H1 (cell line): ENCODE data around the gene PGM3. TPM values are rescaled to one million over a fixed set of nuclear protein-coding genes. Genes with fewer than 3 reads are reported as not detected.

Experiments used
- CTCF ChIA-PET: fragments of 300-600 bp; sonication (Branson Sonifier 250); formaldehyde crosslinking; loops from one replicate; lab custom pipeline; 2021; ENCODE audit not compliant: partially characterized antibody; lab: Charles Lee
- POLR2A ChIA-PET: fragments of 300-600 bp; sonication (Branson Sonifier 250); formaldehyde crosslinking; loops from one replicate; lab custom pipeline; 2021; ENCODE audit warnings: inconsistent platforms; ENCODE audit not compliant: partially characterized antibody; lab: Charles Lee
- DNase-seq, 2 experiments: peaks; one replicate each; pipeline versions ENCODE4 v3.0.0 to v3.0.0-alpha.2; 2010 to 2022; ENCODE audit warnings: low spot score in 2 of 2, low read depth in 1 of 2, mixed read lengths in 1 of 2
- FAIRE-seq: peaks from 2 replicates; lab custom pipeline; 2011; peaks lifted over from hg19 to GRCh38; lab: Jason Lieb, UNC
- H2AFZ ChIP-seq: 2 replicates; pipeline ENCODE4 v1.8.1; 2012; ENCODE audit warnings: low read length, inconsistent platforms
- H2AK5ac ChIP-seq: 2 replicates; pipeline ENCODE4 v1.6.1; 2013; ENCODE audit warnings: low read depth, low read length
- H2BK120ac ChIP-seq: replicated peaks from 2 replicates; pipeline ENCODE3; 2013; ENCODE audit warnings: low read depth, low read length, inconsistent platforms
- H2BK12ac ChIP-seq: 2 replicates; pipeline ENCODE4 v1.6.1; 2013; ENCODE audit warnings: low read depth, low read length
- H2BK15ac ChIP-seq: 2 replicates; pipeline ENCODE4 v1.6.1; 2013; ENCODE audit warnings: low read length
- H2BK20ac ChIP-seq: 2 replicates; pipeline ENCODE4 v1.6.1; 2013; ENCODE audit warnings: low read length
- H2BK5ac ChIP-seq: 2 replicates; pipeline ENCODE4 v1.6.1; 2013; ENCODE audit warnings: low read depth, low read length
- H3K14ac ChIP-seq: 2 replicates; pipeline ENCODE4 v1.6.1; 2013; ENCODE audit warnings: inconsistent platforms; ENCODE audit not compliant: insufficient read length
- H3K18ac ChIP-seq: 2 replicates; pipeline ENCODE4 v1.6.1; 2013; ENCODE audit warnings: low read length; ENCODE audit errors: extremely low read depth
- H3K23ac ChIP-seq: 2 replicates; pipeline ENCODE4 v1.6.1; 2013; ENCODE audit warnings: inconsistent platforms; ENCODE audit not compliant: insufficient read length
- H3K23me2 ChIP-seq: 2 replicates; pipeline ENCODE4 v1.6.1; 2013; ENCODE audit warnings: low read depth, low read length
- H3K27ac ChIP-seq: 2 replicates; pipeline ENCODE4 v1.6.1; 2011; ENCODE audit warnings: low read depth, low read length, inconsistent platforms
- H3K27me3 ChIP-seq, 4 experiments: replicated peaks in 1 of 4; 1 replicate in 1 of 4; 2 replicates in 3 of 4; pipeline versions ENCODE4 v1.6.1 to v1.8.1; 2011 to 2013; ENCODE audit warnings: low read length in 3 of 4, mild to moderate bottlenecking in 3 of 4, inconsistent platforms in 2 of 4, mixed read lengths in 2 of 4, moderate library complexity in 1 of 4; ENCODE audit not compliant: control insufficient read depth in 3 of 4, insufficient read depth in 3 of 4; ENCODE audit errors: extremely low read depth in 1 of 4
- H3K36me3 ChIP-seq, 4 experiments: 2 replicates each; pipeline versions ENCODE4 v1.6.1 to v1.8.1; 2011 to 2013; ENCODE audit warnings: mild to moderate bottlenecking in 4 of 4, low read length in 3 of 4, moderate library complexity in 2 of 4, control low read depth in 1 of 4, inconsistent platforms in 1 of 4; ENCODE audit not compliant: insufficient read depth in 4 of 4, control insufficient read depth in 2 of 4
- H3K4ac ChIP-seq: replicated peaks from 2 replicates; pipeline ENCODE3; 2013; ENCODE audit warnings: low read length, low read depth, mixed read lengths, inconsistent platforms; ENCODE audit not compliant: insufficient read length
- H3K4me1 ChIP-seq, 4 experiments: replicated peaks in 1 of 4; 1 replicate in 1 of 4; 2 replicates in 3 of 4; pipeline versions ENCODE4 v1.6.1 to v1.8.1; 2011 to 2013; ENCODE audit warnings: low read length in 3 of 4, inconsistent platforms in 2 of 4, mixed read lengths in 1 of 4; ENCODE audit not compliant: insufficient read depth in 4 of 4, control insufficient read depth in 3 of 4
- H3K4me2 ChIP-seq, 2 experiments: 2 replicates each; pipeline versions ENCODE4 v1.6.1 to v1.8.1; 2011 to 2013; ENCODE audit warnings: low read depth in 2 of 2, low read length in 2 of 2, control low read depth in 1 of 2, inconsistent platforms in 1 of 2, mild to moderate bottlenecking in 1 of 2; ENCODE audit not compliant: insufficient read depth in 1 of 2
- H3K4me3 ChIP-seq, 4 experiments: fragments of 200-600, 300-600 bp in 1 of 4; sonication (generic), shearing (Covaris generic), sonication (Bioruptor Twin) in 1 of 4; 2 replicates each; pipeline versions ENCODE4 v1.5.1 to v1.8.1; 2011 to 2016; ENCODE audit warnings: low read length in 4 of 4, low read depth in 3 of 4, control low read depth in 2 of 4, inconsistent platforms in 2 of 4, mild to moderate bottlenecking in 2 of 4, mixed read lengths in 1 of 4, moderate library complexity in 1 of 4; ENCODE audit not compliant: insufficient read depth in 2 of 4; ENCODE audit errors: extremely low read depth in 1 of 4
- H3K56ac ChIP-seq: replicated peaks from 2 replicates; pipeline ENCODE3; 2013; ENCODE audit warnings: low read depth, mild to moderate bottlenecking, mixed read lengths, low read length, inconsistent platforms; ENCODE audit not compliant: insufficient read length
- H3K79me1 ChIP-seq: 2 replicates; pipeline ENCODE4 v1.6.1; 2013; ENCODE audit warnings: low read depth, low read length, control low read depth
- H3K79me2 ChIP-seq, 2 experiments: 2 replicates each; pipeline versions ENCODE4 v1.6.1 to v1.8.1; 2012 to 2013; ENCODE audit warnings: low read length in 2 of 2, mild to moderate bottlenecking in 2 of 2, inconsistent platforms in 1 of 2; ENCODE audit not compliant: insufficient read depth in 2 of 2, control insufficient read depth in 1 of 2
- H3K9ac ChIP-seq, 4 experiments: replicated peaks in 1 of 4; 1 replicate in 1 of 4; 2 replicates in 3 of 4; pipeline versions ENCODE4 v1.6.1 to v1.8.1; 2011 to 2013; ENCODE audit warnings: low read depth in 3 of 4, low read length in 3 of 4, control low read depth in 2 of 4, mild to moderate bottlenecking in 2 of 4, moderate library complexity in 2 of 4, inconsistent platforms in 1 of 4; ENCODE audit errors: extremely low read depth in 1 of 4
- H3K9me3 ChIP-seq, 2 experiments: 2 replicates each; pipeline versions ENCODE4 v1.6.1 to v1.8.1; 2012 to 2013; ENCODE audit warnings: mild to moderate bottlenecking in 2 of 2, moderate library complexity in 2 of 2, control low read depth in 1 of 2, inconsistent platforms in 1 of 2, low read depth in 1 of 2, low read length in 1 of 2, mixed read lengths in 1 of 2; ENCODE audit not compliant: insufficient read depth in 2 of 2
- H4K20me1 ChIP-seq, 2 experiments: replicated peaks in 1 of 2; 2 replicates each; pipeline versions ENCODE3 to v1.8.1; 2011 to 2013; ENCODE audit warnings: inconsistent platforms in 2 of 2, low read length in 2 of 2, mild to moderate bottlenecking in 1 of 2; ENCODE audit not compliant: insufficient read depth in 2 of 2, control insufficient read depth in 1 of 2
- H4K5ac ChIP-seq: 2 replicates; pipeline ENCODE4 v1.6.1; 2013; ENCODE audit warnings: low read length, low read depth, mixed read lengths, inconsistent platforms; ENCODE audit not compliant: insufficient read length
- H4K8ac ChIP-seq: 2 replicates; pipeline ENCODE4 v1.8.0; 2013; ENCODE audit warnings: mild to moderate bottlenecking, moderate library complexity, low read length, inconsistent platforms; ENCODE audit not compliant: insufficient read depth; ENCODE audit errors: extremely low read depth
- H4K91ac ChIP-seq: replicated peaks from 2 replicates; pipeline ENCODE3; 2013; ENCODE audit warnings: low read length, mixed read lengths, inconsistent platforms; ENCODE audit not compliant: insufficient read length
- CBX8 ChIP-seq: fragments of 300-800, 300-1000 bp; sonication (generic); IDR thresholded peaks from 2 replicates; pipeline ENCODE4 v1.7.1; 2016; ENCODE audit warnings: low read depth, low read length, borderline replicate concordance
- CEBPB ChIP-seq: IDR thresholded peaks from 2 replicates; pipeline ENCODE4 v1.6.1; 2012; ENCODE audit warnings: low read depth, low read length
- CHD1 ChIP-seq: IDR thresholded peaks from 2 replicates; pipeline ENCODE4 v1.6.1; 2012; ENCODE audit warnings: low read depth, low read length, improper control_type of control experiment
- EP300 ChIP-seq, 2 experiments: IDR thresholded peaks; 1 replicate in 1 of 2; 2 replicates in 1 of 2; pipeline ENCODE4 v1.6.1; 2011 to 2012; ENCODE audit warnings: low read depth in 2 of 2, low read length in 2 of 2, mild to moderate bottlenecking in 2 of 2, borderline replicate concordance in 1 of 2, inconsistent platforms in 1 of 2, moderate library complexity in 1 of 2
- HDAC6 ChIP-seq: IDR thresholded peaks from one replicate; pipeline ENCODE4 v1.7.1; 2012; ENCODE audit warnings: low read depth, mild to moderate bottlenecking, inconsistent platforms, low read length, moderate library complexity
- PHF8 ChIP-seq: fragments of 200-600 bp; sonication (generic); conservative IDR thresholded peaks from 2 replicates; pipeline ENCODE4 v1.7.1; 2012; ENCODE audit warnings: low read depth, mild to moderate bottlenecking, inconsistent platforms, low read length, moderate library complexity
- RAD21 ChIP-seq, 2 experiments: IDR thresholded peaks in 1 of 2; conservative IDR thresholded peaks in 1 of 2; 2 replicates each; pipeline ENCODE4 v1.6.1; 2011; ENCODE audit warnings: low read depth in 2 of 2, low read length in 2 of 2, improper control_type of control experiment in 1 of 2, inconsistent platforms in 1 of 2, mild to moderate bottlenecking in 1 of 2, moderate library complexity in 1 of 2
- RBBP5 ChIP-seq: IDR thresholded peaks from 2 replicates; pipeline ENCODE4 v1.7.1; 2012; ENCODE audit warnings: low read depth, mild to moderate bottlenecking, inconsistent platforms, low read length, moderate library complexity, borderline replicate concordance
- RFX5 ChIP-seq: IDR thresholded peaks from 2 replicates; pipeline ENCODE4 v1.6.1; 2011; ENCODE audit warnings: low read depth, low read length, improper control_type of control experiment, borderline replicate concordance
- RNF2 ChIP-seq: fragments of 200-900, 300-1000 bp; sonication (generic); IDR thresholded peaks from 2 replicates; pipeline ENCODE4 v1.7.1; 2016; ENCODE audit warnings: borderline replicate concordance, low read depth, mild to moderate bottlenecking, antibody characterized with exemption, low read length; ENCODE audit not compliant: poor library complexity, severe bottlenecking; ENCODE audit errors: missing control alignments
- RXRA ChIP-seq: IDR thresholded peaks from 2 replicates; pipeline ENCODE4 v1.6.1; 2011; ENCODE audit warnings: low read depth, mild to moderate bottlenecking, low read length, moderate library complexity; ENCODE audit not compliant: insufficient read depth
- SP1 ChIP-seq: IDR thresholded peaks from 2 replicates; pipeline ENCODE4 v1.6.1; 2011; ENCODE audit warnings: low read depth, low read length
- SUZ12 ChIP-seq: fragments of 200-600 bp; sonication (generic); IDR thresholded peaks from 2 replicates; pipeline ENCODE4 v1.6.1; 2012; ENCODE audit warnings: mild to moderate bottlenecking, inconsistent platforms, low read length, moderate library complexity, mixed read lengths
- polyA plus RNA-seq, 7 experiments: library from polyadenylated mRNA; depleted of rRNA in 3 of 7; stranded (reverse) in 5 of 7; unstranded in 2 of 7; fragments of >200 nt in 5 of 7; fragments of 200-250 nt in 2 of 7; gene quantifications; 1 replicate in 5 of 7; 2 replicates in 1 of 7; 4 replicates in 1 of 7; pipeline versions ENCODE4 v1.2.1 to v1.2.3, GENCODE V29; 2011 to 2013; ENCODE audit warnings: missing spikeins in 2 of 7, mixed read lengths in 2 of 7
- total RNA-seq: library from RNA; stranded (reverse); fragmentation: NEBNext Ultra II Directional; extraction: Animal tissue kit (Norgen Biotek cat#: 25700); gene quantifications from 2 replicates; pipeline ENCODE4 v1.2.1, GENCODE V29; 2021

PGM3 gene
- total and polyA plus RNA-seq, 2 of the 8 experiments (the other 6 are each of a cell fraction or from before 2014, with no cell fraction given), result 14.5 to 60.5 TPM

- H3K56ac ChIP-seq, result no peak overlapping the region
- H2AK5ac ChIP-seq, result no peak overlapping the region
- H2AFZ ChIP-seq, result no peak overlapping the region
- no peak overlapping the region for H4K91ac ChIP-seq
- no peak overlapping the region for H2BK120ac ChIP-seq
- ChIA-PET POLR2A (no interaction called here), CTCF (interaction anchor here (1.0 to 1.6 kb wide), 2 partner anchors 45 to 60 kb away, joined by 3 read pairs; partner anchors contain the start of gene UBE3D)
- H3K23ac ChIP-seq, result no peak overlapping the region
- peaks cover 0 to 7% (median 4%) of the 10 kb centered on the region in 4 experiments; a peak in 2 of 7 replicates for H3K4me1 ChIP-seq
- no peak overlapping the region for H2BK15ac ChIP-seq
- FAIRE-seq (no peak), DNase-seq (no peak)
- H2BK12ac ChIP-seq, result no peak overlapping the region
- no peak overlapping the region for H3K4me2 ChIP-seq
- H4K20me1 ChIP-seq, result no peaks in the 10 kb centered on the region
- no peaks in the 10 kb centered on the region for H3K79me2 ChIP-seq
- no peaks in the 10 kb centered on the region for H3K27me3 ChIP-seq
- no peak overlapping the region for H2BK5ac ChIP-seq
- H3K79me1 ChIP-seq, result no peaks in the 10 kb centered on the region
- H3K4me3 ChIP-seq, result no peak overlapping the region
- H3K14ac ChIP-seq, result no peak overlapping the region
- H3K36me3 ChIP-seq, result peaks cover 0 to 59% (median 16%) of the 10 kb centered on the region in 4 experiments; a peak in 6 of 8 replicates
- no peak overlapping the region for H2BK20ac ChIP-seq
- H3K9me3 ChIP-seq, result no peaks in the 10 kb centered on the region
- no peak overlapping the region for H3K9ac ChIP-seq
- H4K5ac ChIP-seq, result no peak overlapping the region
- no peak overlapping the region for H3K27ac ChIP-seq
- no peak overlapping the region for H3K18ac ChIP-seq
- H4K8ac ChIP-seq, result no peak overlapping the region
- H3K4ac ChIP-seq, result no peak overlapping the region
- TF ChIP-seq RFX5 (no peak), CBX8 (no peak), RAD21 (IDR thresholded peaks at IDR 0.05 in 1 of 2, conservative IDR thresholded peaks at IDR 0.05 in 1 of 2; ENCODE audit: low read depth in 2 of 2, low read length in 2 of 2) (no peak), SUZ12 (no peak), SP1 (no peak), EP300 (IDR thresholded peaks at IDR 0.05; ENCODE audit: borderline replicate concordance in 1 of 2, low read depth in 2 of 2, low read length in 2 of 2) (no peak), RNF2 (no peak), CEBPB (no peak), CHD1 (no peak), HDAC6 (no peak), RBBP5 (no peak), RXRA (no peak), PHF8 (no peak)
- H3K23me2 ChIP-seq, result no peaks in the 10 kb centered on the region
These were observed 67.6 kb downstream of the PGM3 start for GRCh38 chr6:83125425-83125824.
